Heart left ventricle (tissue), 16 donors: Measurements from ENCODE around the gene C4BPB. TPM values are rescaled to one million over a fixed set of nuclear protein-coding genes. Genes with fewer than 3 reads are reported as not detected.
A peak's percentile ranks its signal among the peaks of the same experiment; 100 is the strongest.

Experiments
- ATAC-seq, 4 donors: fragments of 200-7000 bp; cut with Tn5 transposase; one replicate each; pipeline ENCODE4 v1.9.1; 2020 to 2022; ENCODE audit warnings: moderate library complexity in 4 of 4, mild to moderate bottlenecking in 3 of 4, moderate number of reproducible peaks in 1 of 4
- DNase-seq, 5 donors: peaks; one replicate each; pipeline ENCODE4 v3.0.0-alpha.2; 2020
- H3K27ac ChIP-seq, 12 donors: fragments of 200-600 bp; sonication (generic) in 4 of 12; one replicate each; pipeline versions ENCODE4 v1.5.0 to v1.8.0; 2016 to 2022; ENCODE audit warnings: mild to moderate bottlenecking in 2 of 12
- H3K27me3 ChIP-seq, 9 donors: fragments of 200-600 bp; sonication (generic) in 2 of 9; one replicate each; pipeline versions ENCODE4 v1.5.1 to v1.8.0; 2016 to 2022; ENCODE audit warnings: mild to moderate bottlenecking in 3 of 9
- H3K36me3 ChIP-seq, 9 donors: fragments of 200-600 bp; sonication (generic) in 2 of 9; one replicate each; pipeline versions ENCODE4 v1.5.0 to v1.8.0; 2018 to 2022; ENCODE audit warnings: mild to moderate bottlenecking in 2 of 9
- H3K4me1 ChIP-seq, 12 donors: fragments of 200-600 bp; sonication (generic) in 4 of 12; one replicate each; pipeline versions ENCODE4 v1.5.0 to v1.8.0; 2016 to 2022; ENCODE audit warnings: mild to moderate bottlenecking in 3 of 12
- H3K4me3 ChIP-seq, 12 donors: fragments of 200-600 bp; sonication (generic) in 4 of 12; one replicate each; pipeline versions ENCODE4 v1.5.0 to v1.8.0; 2017 to 2022; ENCODE audit warnings: mild to moderate bottlenecking in 9 of 12, moderate library complexity in 4 of 12
- H3K9me3 ChIP-seq, 12 donors: fragments of 200-600 bp; sonication (generic) in 4 of 12; one replicate each; pipeline versions ENCODE4 v1.5.0 to v1.8.0; 2016 to 2022; ENCODE audit warnings: mild to moderate bottlenecking in 1 of 12
- POLR2A ChIP-seq, 2 donors: fragments of 450-650 bp; IDR thresholded peaks; one replicate each; pipeline ENCODE4 v1.6.1; 2017; ENCODE audit warnings: antibody characterized with exemption in 2 of 2, mild to moderate bottlenecking in 2 of 2, moderate library complexity in 2 of 2
- WGBS, 4 donors: extraction: QIAGEN DNeasy Blood & Tissue Kit in 2 of 4; methylation state at CpG; one replicate each; pipeline versions ENCODE4 v1.1.5 to v1.1.7; 2013 to 2018; 5-methylcytosine and 5-hydroxymethylcytosine counted together
- intact Hi-C, 10 donors: fragments of 100-400 bp; cut with DNase I; formaldehyde crosslinking; loops; one replicate each; pipeline versions ENCODE4 v1.11.1 to v1.14.2; 2022
- polyA plus RNA-seq, 2 donors: library from polyadenylated mRNA; stranded (reverse); fragments of 200-250 nt; gene quantifications; one replicate each; pipeline ENCODE4 v1.2.3, GENCODE V29; 2013
- total RNA-seq, 9 donors: library from RNA; depleted of rRNA in 2 of 9; stranded (reverse); fragments of >200 nt in 2 of 9; fragmentation: NEBNext Ultra II Directional in 3 of 9; extraction: Animal tissue kit (Norgen Biotek cat#: 25700) in 3 of 9; gene quantifications; one replicate each; pipeline versions ENCODE4 v1.1.0 to v1.2.4, GENCODE V29; 2016 to 2023
- TF ChIP-seq, protein P1 (sequence below), 12 donors: fragments of 200-600 bp; sonication (generic) in 4 of 12; IDR thresholded peaks; one replicate each; pipeline versions ENCODE4 v1.5.0 to v1.8.0; 2018 to 2022; ENCODE audit warnings: antibody characterized with exemption in 12 of 12, mild to moderate bottlenecking in 5 of 12
- donor health status: ischemic (EF 13 %, LVEDD 7.1; RV severe dilation, severe dysfunction).
- donor health status: healthy with polysubstance abuse.
- donor health status: DM: no; HTN: yes; CAD: no.
- donor health status: DM: no; HTN: no; CAD: no.
- donor health status: ischemic (EF 25% LVEDD 6.9; RV normal size, moderate dysfunction).
- donor health status: ischemic (EF 25% LVEDD 5.7; RV mildly dilated, moderate dysfunction).
- donor health status: healthy.
- donor health status: DM: yes; HTN: yes; CAD: no.
- donor health status: ischemic (EF 35%, LVEDD 5.7; RV mildly dilated, moderate dysfunction).
- donor health status: nonischemic (EF 11% LVEDD 7.7; RV severe dilation, severe dysfunction).
- donor health status: DM: yes; HTN: yes; CAD: no.
- donor health status: PGD.
- donor health status: ischemic (EF 29% LVEDD 5.4; RV normal size, mild dysfunction).
- donor health status: nonischemic (EF 23%, LVEDD 6.1; RV moderate dilation, normal function).

Gene C4BPB
- total and polyA plus RNA-seq, 11 donors, result 0.20 to 3.3 (median 1.3) TPM; not detected in 8

GRCh38 chr1:207070811-207071210 is 17.8 kb upstream of the C4BPB start:
- H3K27me3 ChIP-seq, result no peaks in the 10 kb centered on the region
- WGBS, 4 donors, result 82 to 93% (median 85%) methylated on average over 4 of the region's 4 CpGs
- H3K27ac ChIP-seq, result peak overlapping the region in 11 of 12 donors; percentile 25 to 83 (median 67)
- H3K4me3 ChIP-seq, result no peak overlapping the region
- ATAC-seq, result peak in 1 of 4 donors; percentile 3
- H3K9me3 ChIP-seq, result no peaks in the 10 kb centered on the region
- peaks cover 0 to 76% (median 9%) of the 10 kb centered on the region in 12 donors for H3K4me1 ChIP-seq
- peaks cover 0 to 99% (median 71%) of the 10 kb centered on the region in 9 donors for H3K36me3 ChIP-seq
- no peak for DNase-seq
- intact Hi-C loops, result loop anchor here in 1 of 10 donors (10.0 kb wide), 1 partner anchor 156 kb away; no protein-coding TSS in a partner anchor
- TF ChIP-seq POLR2A (IDR thresholded peaks at IDR 0.05), result no peak
- TF ChIP-seq, protein P1, sequence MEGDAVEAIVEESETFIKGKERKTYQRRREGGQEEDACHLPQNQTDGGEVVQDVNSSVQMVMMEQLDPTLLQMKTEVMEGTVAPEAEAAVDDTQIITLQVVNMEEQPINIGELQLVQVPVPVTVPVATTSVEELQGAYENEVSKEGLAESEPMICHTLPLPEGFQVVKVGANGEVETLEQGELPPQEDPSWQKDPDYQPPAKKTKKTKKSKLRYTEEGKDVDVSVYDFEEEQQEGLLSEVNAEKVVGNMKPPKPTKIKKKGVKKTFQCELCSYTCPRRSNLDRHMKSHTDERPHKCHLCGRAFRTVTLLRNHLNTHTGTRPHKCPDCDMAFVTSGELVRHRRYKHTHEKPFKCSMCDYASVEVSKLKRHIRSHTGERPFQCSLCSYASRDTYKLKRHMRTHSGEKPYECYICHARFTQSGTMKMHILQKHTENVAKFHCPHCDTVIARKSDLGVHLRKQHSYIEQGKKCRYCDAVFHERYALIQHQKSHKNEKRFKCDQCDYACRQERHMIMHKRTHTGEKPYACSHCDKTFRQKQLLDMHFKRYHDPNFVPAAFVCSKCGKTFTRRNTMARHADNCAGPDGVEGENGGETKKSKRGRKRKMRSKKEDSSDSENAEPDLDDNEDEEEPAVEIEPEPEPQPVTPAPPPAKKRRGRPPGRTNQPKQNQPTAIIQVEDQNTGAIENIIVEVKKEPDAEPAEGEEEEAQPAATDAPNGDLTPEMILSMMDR (IDR thresholded peaks at IDR 0.05), result no peak

GRCh38 chr1:207071426-207071825 is 17.2 kb upstream of the C4BPB start:
- peaks cover 0 to 99% (median 71%) of the 10 kb centered on the region in 9 donors for H3K36me3 ChIP-seq
- no peak for DNase-seq
- no peaks in the 10 kb centered on the region for H3K9me3 ChIP-seq
- no peak overlapping the region for H3K4me3 ChIP-seq
- peaks cover 0 to 82% (median 11%) of the 10 kb centered on the region in 12 donors for H3K4me1 ChIP-seq
- TF ChIP-seq, protein P1 (IDR thresholded peaks at IDR 0.05), result no peak
- no peak for TF ChIP-seq POLR2A (IDR thresholded peaks at IDR 0.05)
- H3K27ac ChIP-seq, result peak overlapping the region in 4 of 12 donors; percentile 17 to 83 (median 60)
- WGBS, 4 donors, result 85 to 91% (median 87%) methylated on average over 6 of the region's 6 CpGs
- intact Hi-C loops, result loop anchor here in 1 of 10 donors (10.0 kb wide), 1 partner anchor 157 kb away; no protein-coding TSS in a partner anchor
- H3K27me3 ChIP-seq, result no peaks in the 10 kb centered on the region
- ATAC-seq, result no peak

DNA sequence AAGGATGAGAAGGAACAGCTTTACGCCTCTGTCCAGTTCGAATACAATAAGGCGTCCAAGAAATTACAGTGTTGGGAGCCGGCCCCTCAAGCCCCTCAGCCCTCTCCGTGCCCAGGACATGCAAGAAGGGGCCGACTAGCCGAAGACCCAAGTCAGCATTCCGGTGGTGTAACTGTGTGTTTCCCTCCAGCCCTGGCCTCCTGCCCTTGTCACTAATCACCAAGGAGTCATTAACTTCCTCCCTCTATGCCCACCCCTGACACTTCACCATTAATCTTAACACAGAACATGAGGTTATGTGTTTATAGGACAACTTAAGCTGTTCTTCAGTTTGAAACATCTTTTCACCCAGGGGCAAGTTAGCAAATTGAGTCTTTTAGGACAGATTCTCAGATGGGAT is 16.4 kb upstream of the C4BPB start:
- H3K27me3 ChIP-seq, result no peaks in the 10 kb centered on the region
- peaks cover 0 to 89% (median 15%) of the 10 kb centered on the region in 12 donors for H3K4me1 ChIP-seq
- H3K9me3 ChIP-seq, result no peaks in the 10 kb centered on the region
- intact Hi-C loops, result loop anchor here in 1 of 10 donors (10.0 kb wide), 1 partner anchor 157 kb away; no protein-coding TSS in a partner anchor
- TF ChIP-seq, protein P1 (IDR thresholded peaks at IDR 0.05), result no peak
- TF ChIP-seq POLR2A (IDR thresholded peaks at IDR 0.05), result no peak
- no peak overlapping the region for H3K4me3 ChIP-seq
- WGBS, 4 donors, result 80 to 85% (median 84%) methylated on average over 8 of the region's 8 CpGs
- ATAC-seq (no peak), DNase-seq (no peak)
- H3K36me3 ChIP-seq, result peaks cover 0 to 95% (median 66%) of the 10 kb centered on the region in 9 donors
- peak overlapping the region in 2 of 12 donors; percentile 78 to 83 for H3K27ac ChIP-seq

DNA sequence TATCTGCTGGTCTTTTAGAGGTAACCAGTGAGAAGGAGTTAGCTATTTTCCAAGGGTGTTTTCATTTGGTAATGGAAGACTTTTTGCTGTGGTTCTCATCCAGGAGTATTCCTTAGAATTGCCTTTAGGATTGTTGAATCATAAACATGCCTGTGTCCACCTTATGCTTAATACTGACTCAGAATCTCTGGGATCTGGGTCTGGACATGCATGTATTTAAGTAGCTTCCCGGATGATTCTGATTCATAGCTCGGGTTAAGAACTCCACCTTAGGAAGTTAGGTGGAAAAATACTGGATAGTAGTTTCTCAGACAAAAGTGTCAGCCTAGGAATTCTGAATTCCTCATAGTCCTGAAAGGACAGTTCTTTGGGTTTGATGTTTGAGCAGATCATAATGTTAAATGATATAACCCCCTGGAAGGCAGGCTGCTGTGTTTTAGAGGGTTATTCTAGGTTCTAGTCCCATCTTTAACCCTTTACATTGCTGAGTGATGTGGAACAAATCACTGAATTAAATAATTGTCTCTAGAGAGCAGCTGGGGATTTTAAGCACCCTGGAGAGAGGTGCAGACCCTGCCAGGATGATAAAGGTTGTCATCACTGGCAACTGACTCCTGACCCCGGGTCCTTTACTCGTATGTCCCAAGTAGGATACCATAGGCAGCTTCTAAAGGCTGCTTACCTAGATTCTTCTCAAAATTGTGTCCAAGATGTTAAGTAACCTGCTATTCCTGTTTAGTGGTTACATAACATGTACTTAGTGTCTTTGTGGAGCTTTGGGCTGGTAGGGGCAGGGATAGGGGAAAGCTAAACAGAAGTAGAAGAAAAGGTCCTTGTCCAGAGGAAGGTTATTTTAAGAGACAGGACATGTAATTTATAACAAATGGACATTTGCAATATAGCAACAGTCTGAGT is 14.5 kb upstream of the C4BPB start:
- H3K27me3 ChIP-seq, result no peaks in the 10 kb centered on the region
- peaks cover 0 to 86% (median 20%) of the 10 kb centered on the region in 12 donors for H3K4me1 ChIP-seq
- H3K36me3 ChIP-seq, result peaks cover 0 to 88% (median 54%) of the 10 kb centered on the region in 9 donors
- WGBS, 4 donors, result 40 to 54% (median 48%) methylated on average over 4 of the region's 4 CpGs
- no peak overlapping the region for H3K4me3 ChIP-seq
- no peaks in the 10 kb centered on the region for H3K9me3 ChIP-seq
- intact Hi-C loops, result loop anchor here in 1 of 10 donors (10.0 kb wide), 1 partner anchor 159 kb away; no protein-coding TSS in a partner anchor
- DNase-seq (no peak), ATAC-seq (no peak)
- peak overlapping the region in 2 of 12 donors; percentile 3 to 18 for H3K27ac ChIP-seq
- TF ChIP-seq POLR2A (IDR thresholded peaks at IDR 0.05), result no peak
- TF ChIP-seq, protein P1 (IDR thresholded peaks at IDR 0.05), result no peak
